Skeletal muscle satellite cell (primary cell): Measurements from ENCODE around the gene USP28.
A peak's percentile ranks its signal among the peaks of the same experiment; 100 is the strongest.
"Not testable (repeated sequence)": the region's sequence is repeated elsewhere in the genome, so short reads cannot be mapped to it uniquely, and the experiment has no call there.

Source experiments
- H3K27me3 ChIP-seq: 2 replicates; pipeline ENCODE4 v1.7.0; 2013; ENCODE audit warnings: low read length; ENCODE audit not compliant: control insufficient read depth, insufficient read depth
- H3K36me3 ChIP-seq: 2 replicates; pipeline ENCODE4 v1.7.0; 2013; ENCODE audit warnings: mild to moderate bottlenecking, control low read depth, low read length; ENCODE audit not compliant: insufficient read depth
- H3K4me1 ChIP-seq: 2 replicates; pipeline ENCODE4 v1.7.0; 2013; ENCODE audit warnings: low read length; ENCODE audit not compliant: control insufficient read depth, insufficient read depth
- H3K4me2 ChIP-seq: 2 replicates; pipeline ENCODE4 v1.7.0; 2013; ENCODE audit warnings: mild to moderate bottlenecking, low read length
- H3K4me3 ChIP-seq: 2 replicates; pipeline ENCODE4 v1.7.0; 2013; ENCODE audit warnings: low read length
- H3K9ac ChIP-seq: 2 replicates; pipeline ENCODE4 v1.7.0; 2013; ENCODE audit warnings: mild to moderate bottlenecking, low read depth, low read length, moderate library complexity
- H3K9me3 ChIP-seq: replicated peaks from 2 replicates; pipeline ENCODE4 v1.7.0; 2013; ENCODE audit warnings: mild to moderate bottlenecking, control low read depth, low read length

Gene USP28

GRCh38 chr11:113789016-113789415 lies 86.4 kb downstream of the USP28 start:
- not testable (repeated sequence) for H3K36me3 ChIP-seq, H3K4me3 ChIP-seq, H3K9ac ChIP-seq, H3K4me1 ChIP-seq, H3K9me3 ChIP-seq, H3K27me3 ChIP-seq, H3K4me2 ChIP-seq

GRCh38 chr11:113782134-113782533 lies 93.2 kb downstream of the USP28 start:
- Histone ChIP-seq H3K36me3 (no peaks in the 10 kb centered on the region), H3K27me3 (peaks cover 20% of the 10 kb centered on the region), H3K4me1 (peaks cover 8% of the 10 kb centered on the region), H3K4me2 (no peak overlapping the region), H3K9ac (no peak overlapping the region), H3K9me3 (no peaks in the 10 kb centered on the region), H3K4me3 (no peak overlapping the region)

- H3K4me1 ChIP-seq: peaks cover 8% of the 10 kb centered on the region
- no peak overlapping the region for H3K9ac ChIP-seq
- H3K27me3 ChIP-seq: peaks cover 20% of the 10 kb centered on the region
- H3K4me2 ChIP-seq: no peak overlapping the region
- no peak overlapping the region for H3K4me3 ChIP-seq
- H3K36me3 ChIP-seq: no peaks in the 10 kb centered on the region
- no peaks in the 10 kb centered on the region for H3K9me3 ChIP-seq
Measured at GRCh38 chr11:113781682-113782081, 93.7 kb downstream of the USP28 start.

GRCh38 chr11:113779496-113779895 lies 95.9 kb downstream of the USP28 start, which contains the start of gene CLDN25:
Gene CLDN25, plus strand, starts transcription at chr11:113779796. Its CDS starts 0 bp downstream, at chr11:113779796.
- no peaks in the 10 kb centered on the region for H3K9me3 ChIP-seq
- H3K4me2 ChIP-seq: no peak within 1 kb of the TSS
- H3K27me3 ChIP-seq: peaks cover 30% of the 10 kb centered on the region
- H3K9ac ChIP-seq: no peak within 1 kb of the TSS
- no peaks in the 10 kb centered on the region for H3K36me3 ChIP-seq
- H3K4me3 ChIP-seq: no peak within 1 kb of the TSS
- H3K4me1 ChIP-seq: peaks cover 8% of the 10 kb centered on the region

GRCh38 chr11:113778111-113778910 lies 97.1 kb downstream of the USP28 start:
- H3K4me1 ChIP-seq: peaks cover 8% of the 10 kb centered on the region
- H3K9ac ChIP-seq: peak overlapping the region; percentile 44
- peak overlapping the region; percentile 91 for H3K4me2 ChIP-seq

GRCh38 chr11:113774174-113774503 lies 101.2 kb downstream of the USP28 start:
- Histone ChIP-seq H3K36me3 (peaks cover 8% of the 10 kb centered on the region), H3K9ac (peak overlapping the region; percentile 91), H3K4me1 (peaks cover 13% of the 10 kb centered on the region), H3K9me3 (no peaks in the 10 kb centered on the region), H3K27me3 (peaks cover 12% of the 10 kb centered on the region), H3K4me3 (peak overlapping the region; percentile 79), H3K4me2 (peak overlapping the region; percentile 82)

More at GRCh38 chr11:113778111-113778910, 97.1 kb downstream of the USP28 start:
- Histone ChIP-seq H3K9me3 (no peaks in the 10 kb centered on the region), H3K27me3 (peaks cover 30% of the 10 kb centered on the region), H3K4me3 (peak overlapping the region; percentile 62), H3K36me3 (no peaks in the 10 kb centered on the region)

GRCh38 chr11:113773416-113774173 lies 101.8 kb downstream of the USP28 start, which contains the start of gene ZW10:
Gene ZW10, minus strand, starts transcription at chr11:113773692. Its CDS starts 26 bp downstream, at chr11:113773666.
- Histone ChIP-seq H3K9ac (peak within 1 kb of the TSS; percentile 91), H3K4me1 (peaks cover 13% of the 10 kb centered on the region), H3K4me2 (peak within 1 kb of the TSS; percentile 88), H3K4me3 (peak within 1 kb of the TSS; percentile 79), H3K27me3 (peaks cover 12% of the 10 kb centered on the region), H3K9me3 (no peaks in the 10 kb centered on the region), H3K36me3 (peaks cover 12% of the 10 kb centered on the region)

- no peaks in the 10 kb centered on the region for H3K9me3 ChIP-seq
- H3K36me3 ChIP-seq: peaks cover 17% of the 10 kb centered on the region
- H3K4me1 ChIP-seq: peaks cover 10% of the 10 kb centered on the region
- H3K27me3 ChIP-seq: peaks cover 12% of the 10 kb centered on the region
- H3K4me2 ChIP-seq: peak overlapping the region; percentile 88
- H3K9ac ChIP-seq: peak overlapping the region; percentile 91
- peak overlapping the region; percentile 79 for H3K4me3 ChIP-seq
Measured at GRCh38 chr11:113773092-113773415, 102.3 kb downstream of the USP28 start.

- H3K9ac ChIP-seq: peak overlapping the region; percentile 91
- no peaks in the 10 kb centered on the region for H3K9me3 ChIP-seq
- H3K4me3 ChIP-seq: peak overlapping the region; percentile 79
- H3K36me3 ChIP-seq: peaks cover 24% of the 10 kb centered on the region
- peaks cover 6% of the 10 kb centered on the region for H3K4me1 ChIP-seq
- peaks cover 12% of the 10 kb centered on the region for H3K27me3 ChIP-seq
- H3K4me2 ChIP-seq: peak overlapping the region; percentile 88
Measured at GRCh38 chr11:113771964-113772363, 103.4 kb downstream of the USP28 start.

GRCh38 chr11:113764527-113765219 lies 110.7 kb downstream of the USP28 start:
- Histone ChIP-seq H3K36me3 (peaks cover 42% of the 10 kb centered on the region), H3K9ac (no peak overlapping the region), H3K27me3 (no peaks in the 10 kb centered on the region)

GRCh38 chr11:113763040-113763439 lies 112.3 kb downstream of the USP28 start:
- H3K27me3 ChIP-seq, H3K9me3 ChIP-seq, H3K4me1 ChIP-seq, H3K9ac ChIP-seq, H3K4me2 ChIP-seq, H3K4me3 ChIP-seq: not testable (repeated sequence)
- H3K36me3 ChIP-seq: peaks cover 45% of the 10 kb centered on the region

More at GRCh38 chr11:113764527-113765219, 110.7 kb downstream of the USP28 start:
- Histone ChIP-seq H3K4me1 (no peaks in the 10 kb centered on the region), H3K4me2 (no peak overlapping the region), H3K4me3 (no peak overlapping the region), H3K9me3 (no peaks in the 10 kb centered on the region)
